T-helper 2 cell treated with Interferon-gamma antibody and Interleukin-4, amounts not matched to agents 5 μg/mL and 100 μg/mL, for 36 hours (primary cell): ENCODE results near the gene STIM1.
"Not testable (repeated sequence)": the region's sequence is repeated elsewhere in the genome, so short reads cannot be mapped to it uniquely, and the experiment has no call there.

Experiments used
- DNase-seq: peaks from one replicate; pipeline ENCODE4 v3.0.0; 2021; ENCODE audit warnings: low spot score
- H3K27ac Mint-ChIP-seq: one replicate; pipeline ENCODE4 v1.8.0; 2021; ENCODE audit warnings: mild to moderate bottlenecking, mixed read lengths
- H3K27me3 Mint-ChIP-seq: one replicate; pipeline ENCODE4 v1.8.0; 2021; ENCODE audit warnings: low read depth, mixed read lengths
- H3K36me3 Mint-ChIP-seq: one replicate; pipeline ENCODE4 v1.8.0; 2021; ENCODE audit warnings: low read depth, mixed read lengths
- H3K4me1 Mint-ChIP-seq: one replicate; pipeline ENCODE4 v1.8.0; 2021; ENCODE audit warnings: low read depth, mixed read lengths
- H3K4me3 Mint-ChIP-seq: one replicate; pipeline ENCODE4 v1.8.0; 2022; ENCODE audit warnings: mild to moderate bottlenecking, moderate library complexity, mixed read lengths
- H3K9me3 Mint-ChIP-seq: one replicate; pipeline ENCODE4 v1.8.0; 2021; ENCODE audit warnings: mixed read lengths

STIM1 gene

DNA sequence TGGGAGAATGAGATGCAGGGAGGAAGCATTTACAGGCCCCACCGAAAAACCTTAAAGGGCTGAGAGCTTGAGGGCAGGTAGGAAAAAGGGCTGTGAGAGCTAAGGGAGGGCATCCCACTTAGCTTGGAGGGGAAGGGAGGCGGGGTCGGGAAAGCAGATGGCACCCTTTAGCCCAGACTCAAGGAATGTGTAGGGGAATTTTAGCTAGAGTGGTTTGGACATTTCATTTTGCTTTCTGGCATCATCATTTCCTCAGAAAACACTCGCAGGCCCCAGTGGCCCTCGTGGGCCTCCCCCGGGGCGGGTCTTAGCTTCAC is 846 bp upstream of the STIM1 start:
- Mint-ChIP-seq H3K4me3 (peak overlapping the region; percentile 97), H3K4me1 (peaks cover 48% of the 10 kb centered on the region), H3K9me3 (no peaks in the 10 kb centered on the region), H3K27ac (peak overlapping the region; percentile 99), H3K36me3 (peaks cover 15% of the 10 kb centered on the region), H3K27me3 (no peaks in the 10 kb centered on the region)
- no peak for DNase-seq

DNA sequence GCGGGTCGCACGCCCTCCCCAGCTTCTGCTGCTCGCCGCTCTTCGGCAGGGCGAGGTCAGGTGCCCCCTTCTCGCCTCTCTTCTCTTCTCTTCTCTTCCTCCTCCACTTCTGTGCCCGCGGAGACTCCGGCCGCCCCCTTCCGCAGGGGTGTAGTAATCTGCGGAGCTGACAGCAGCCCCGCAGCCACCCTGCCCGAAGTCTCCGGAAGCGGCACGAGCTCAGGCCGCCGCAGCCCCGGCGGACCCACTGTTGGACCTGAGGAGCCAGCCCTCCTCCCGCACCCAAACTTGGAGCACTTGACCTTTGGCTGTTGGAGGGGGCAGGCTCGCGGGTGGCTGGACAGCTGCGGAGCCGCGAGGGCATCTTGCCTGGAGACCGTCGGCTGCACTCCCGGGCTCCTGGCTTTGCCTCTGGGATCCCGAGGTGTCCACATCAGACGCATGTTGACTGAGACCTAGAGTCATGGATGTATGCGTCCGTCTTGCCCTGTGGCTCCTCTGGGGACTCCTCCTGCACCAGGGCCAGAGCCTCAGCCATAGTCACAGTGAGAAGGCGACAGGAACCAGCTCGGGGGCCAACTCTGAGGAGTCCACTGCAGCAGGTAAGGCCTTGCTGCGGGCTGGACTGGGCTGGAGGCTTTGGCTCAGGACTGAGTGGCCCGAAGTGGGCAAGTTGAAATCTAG is 486 bp downstream of the STIM1 start:
- Mint-ChIP-seq H3K4me1 (peaks cover 59% of the 10 kb centered on the region), H3K9me3 (no peaks in the 10 kb centered on the region), H3K27ac (peak overlapping the region; percentile 94), H3K4me3 (peak overlapping the region; percentile 83), H3K36me3 (peaks cover 16% of the 10 kb centered on the region), H3K27me3 (no peaks in the 10 kb centered on the region)
- DNase-seq = peak; percentile 48

DNA sequence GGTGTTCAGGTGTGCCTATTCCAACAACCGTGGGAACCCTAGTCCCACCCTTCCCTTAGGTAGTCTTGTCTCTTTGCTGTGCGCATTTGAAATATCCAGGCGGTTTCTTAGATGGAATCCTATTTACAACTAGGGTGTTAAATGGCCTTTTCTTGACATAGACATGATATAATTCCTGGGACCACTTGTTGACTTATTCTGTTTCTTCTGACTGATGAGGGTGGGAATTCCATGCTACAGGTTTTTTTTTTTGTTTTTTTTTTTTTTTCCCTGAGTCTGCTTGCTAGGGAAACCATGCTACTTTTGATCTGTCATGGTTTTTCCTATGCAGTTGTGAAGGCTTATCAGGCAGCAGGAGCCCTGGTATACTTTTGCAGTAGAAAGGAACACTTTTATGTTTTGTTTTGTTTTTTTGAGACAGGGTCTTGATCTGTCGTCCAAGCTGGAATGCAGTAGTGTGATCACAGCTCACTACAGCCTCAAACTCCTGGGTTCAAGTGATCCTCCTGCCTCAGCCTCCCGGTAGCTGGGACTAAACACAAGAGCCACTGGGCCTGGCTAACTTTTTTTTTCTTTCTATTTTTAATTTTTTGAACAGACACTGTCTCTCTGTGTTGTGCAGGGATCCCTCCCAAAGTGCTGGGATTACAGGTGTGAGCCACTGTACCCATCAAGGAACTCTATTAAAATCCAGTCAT is 1.5 kb downstream of the STIM1 start:
- Mint-ChIP-seq H3K9me3 (no peaks in the 10 kb centered on the region), H3K36me3 (peaks cover 19% of the 10 kb centered on the region), H3K27me3 (no peaks in the 10 kb centered on the region), H3K27ac (peak overlapping the region; percentile 94), H3K4me3 (peak overlapping the region; percentile 83), H3K4me1 (peaks cover 66% of the 10 kb centered on the region)
- DNase-seq = no peak

DNA sequence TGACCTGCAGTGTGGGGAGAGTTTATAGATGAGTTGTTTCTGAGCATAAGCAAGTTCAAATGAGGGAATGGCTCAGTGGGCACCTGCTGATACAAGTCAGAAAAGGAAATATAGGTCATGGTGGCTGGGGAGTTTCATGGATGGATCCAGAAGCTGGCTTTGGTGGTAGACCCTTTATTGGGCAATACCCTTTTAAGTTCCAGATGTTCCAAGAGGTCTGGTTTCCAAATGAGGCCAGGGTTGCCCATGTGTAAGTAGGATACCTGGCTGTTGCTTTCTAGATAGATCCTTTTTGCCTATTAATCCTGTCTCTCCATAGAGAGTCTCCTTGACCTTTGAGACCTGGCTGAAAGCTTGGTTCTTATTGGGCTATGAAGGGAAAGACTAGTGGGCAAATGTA is 2.2 kb downstream of the STIM1 start:
- no peak for DNase-seq
- Mint-ChIP-seq H3K9me3 (no peaks in the 10 kb centered on the region), H3K27me3 (no peaks in the 10 kb centered on the region), H3K27ac (peak overlapping the region; percentile 70), H3K4me1 (peaks cover 66% of the 10 kb centered on the region), H3K4me3 (peak overlapping the region; percentile 83), H3K36me3 (peaks cover 19% of the 10 kb centered on the region)

DNA sequence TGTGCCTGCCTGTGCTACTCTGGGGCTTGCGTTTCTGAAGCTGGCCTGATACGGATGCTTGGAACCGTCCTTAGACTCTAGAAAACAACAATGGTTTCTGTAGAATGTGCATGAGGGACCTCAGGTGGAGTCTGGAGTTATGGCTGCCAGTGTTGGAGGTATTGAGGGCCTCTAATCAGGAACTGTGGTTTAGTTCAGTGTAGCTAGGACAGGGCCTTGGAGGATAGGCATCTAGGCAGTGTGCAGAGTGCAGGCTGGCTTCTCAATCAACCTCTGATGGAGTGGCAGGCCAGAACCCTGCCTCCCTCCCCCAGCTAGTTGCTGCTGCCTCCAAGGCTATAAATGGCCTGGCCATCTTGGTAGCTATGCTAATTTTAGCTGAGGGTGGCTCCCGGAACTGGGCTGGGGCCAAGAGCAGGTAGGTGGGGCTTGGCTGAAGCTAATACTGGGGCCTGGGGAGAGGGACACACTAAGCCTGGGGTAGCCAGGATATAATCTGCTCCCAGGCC is 4.0 kb downstream of the STIM1 start:
- Mint-ChIP-seq H3K36me3 (peaks cover 27% of the 10 kb centered on the region), H3K9me3 (no peaks in the 10 kb centered on the region), H3K27me3 (no peaks in the 10 kb centered on the region), H3K27ac (peak overlapping the region; percentile 69), H3K4me1 (peaks cover 58% of the 10 kb centered on the region), H3K4me3 (peak overlapping the region; percentile 83)
- peak; percentile 36 for DNase-seq

DNA sequence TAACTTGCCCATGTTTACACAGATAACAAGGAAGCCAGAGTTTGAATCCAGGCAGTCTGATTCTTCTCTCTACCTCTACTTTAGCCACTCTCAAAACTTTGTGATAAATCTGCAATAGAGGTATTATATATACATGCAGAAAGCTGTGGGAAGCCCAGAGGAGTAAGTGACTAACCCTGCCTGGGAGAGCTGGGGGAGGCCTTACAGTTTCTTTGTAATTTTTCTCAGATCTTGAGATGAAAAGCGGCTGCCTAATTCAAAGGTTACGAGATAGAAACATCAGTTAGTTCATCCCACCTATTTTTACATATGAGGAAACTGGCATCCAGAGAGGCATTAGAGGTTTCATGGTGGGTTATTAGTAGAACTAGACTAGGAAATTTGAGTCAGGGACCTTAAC is 4.9 kb downstream of the STIM1 start:
- Mint-ChIP-seq H3K4me3 (peak overlapping the region; percentile 83), H3K9me3 (no peaks in the 10 kb centered on the region)
- DNase-seq = peak; percentile 62

DNA sequence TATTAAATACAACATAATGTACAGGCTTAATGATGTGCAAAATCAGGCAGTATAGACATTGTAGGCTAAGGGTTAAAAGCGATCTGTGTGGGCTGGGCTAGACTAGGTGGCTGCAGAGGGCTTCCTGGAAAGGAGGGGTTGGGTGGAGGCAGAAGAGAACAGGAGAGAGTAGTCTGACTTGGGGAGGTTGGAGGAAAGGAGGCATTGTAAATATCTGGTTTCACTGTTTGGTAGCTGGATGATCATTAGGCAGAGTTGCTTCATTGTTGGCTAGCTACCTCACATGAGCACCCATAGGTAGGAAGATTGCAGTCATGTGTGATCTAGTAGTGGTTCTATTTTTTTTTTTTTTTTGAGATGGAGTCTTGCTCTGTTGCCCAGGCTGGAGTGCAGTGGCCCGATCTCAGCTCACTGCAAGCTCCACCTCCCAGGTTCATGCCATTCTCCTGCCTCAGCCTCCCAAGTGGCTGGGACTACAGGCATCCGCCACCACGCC is 5.5 kb downstream of the STIM1 start:
- H3K9me3 Mint-ChIP-seq, H3K27me3 Mint-ChIP-seq: not testable (repeated sequence)
- peak overlapping the region; percentile 87 for H3K27ac Mint-ChIP-seq
- peaks cover 28% of the 10 kb centered on the region for H3K36me3 Mint-ChIP-seq
- H3K4me3 Mint-ChIP-seq = peak overlapping the region; percentile 83
- DNase-seq = peak; percentile 48
- H3K4me1 Mint-ChIP-seq = peaks cover 69% of the 10 kb centered on the region

More for the DNA sequence above, 4.9 kb downstream of the STIM1 start:
- H3K36me3 Mint-ChIP-seq = peaks cover 28% of the 10 kb centered on the region
- H3K27me3 Mint-ChIP-seq = no peaks in the 10 kb centered on the region
- peaks cover 64% of the 10 kb centered on the region for H3K4me1 Mint-ChIP-seq
- peak overlapping the region; percentile 69 for H3K27ac Mint-ChIP-seq

DNA sequence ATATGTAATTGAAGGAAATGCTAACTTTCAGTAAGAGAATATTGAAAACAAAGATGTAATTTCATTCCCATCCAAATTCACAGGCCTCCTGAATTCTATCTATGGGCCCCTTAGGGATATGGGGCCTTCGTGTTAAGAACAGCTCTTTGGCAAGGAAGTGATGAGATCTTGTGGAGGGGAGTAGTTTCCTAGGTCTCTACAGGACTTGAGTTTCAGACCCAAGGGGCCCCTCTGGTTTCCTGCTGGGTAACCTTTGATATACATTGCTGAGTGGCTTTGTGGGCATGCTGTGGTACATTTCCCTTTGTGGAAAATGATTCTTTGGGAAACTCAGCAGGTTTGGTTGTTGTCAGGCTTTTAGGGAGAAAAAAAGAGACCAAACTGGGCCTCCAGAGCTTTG is 6.2 kb downstream of the STIM1 start:
- Mint-ChIP-seq H3K4me3 (peak overlapping the region; percentile 83), H3K4me1 (peaks cover 74% of the 10 kb centered on the region), H3K27ac (peak overlapping the region; percentile 80), H3K27me3 (no peaks in the 10 kb centered on the region), H3K36me3 (peaks cover 27% of the 10 kb centered on the region), H3K9me3 (no peaks in the 10 kb centered on the region)
- DNase-seq = peak; percentile 36

DNA sequence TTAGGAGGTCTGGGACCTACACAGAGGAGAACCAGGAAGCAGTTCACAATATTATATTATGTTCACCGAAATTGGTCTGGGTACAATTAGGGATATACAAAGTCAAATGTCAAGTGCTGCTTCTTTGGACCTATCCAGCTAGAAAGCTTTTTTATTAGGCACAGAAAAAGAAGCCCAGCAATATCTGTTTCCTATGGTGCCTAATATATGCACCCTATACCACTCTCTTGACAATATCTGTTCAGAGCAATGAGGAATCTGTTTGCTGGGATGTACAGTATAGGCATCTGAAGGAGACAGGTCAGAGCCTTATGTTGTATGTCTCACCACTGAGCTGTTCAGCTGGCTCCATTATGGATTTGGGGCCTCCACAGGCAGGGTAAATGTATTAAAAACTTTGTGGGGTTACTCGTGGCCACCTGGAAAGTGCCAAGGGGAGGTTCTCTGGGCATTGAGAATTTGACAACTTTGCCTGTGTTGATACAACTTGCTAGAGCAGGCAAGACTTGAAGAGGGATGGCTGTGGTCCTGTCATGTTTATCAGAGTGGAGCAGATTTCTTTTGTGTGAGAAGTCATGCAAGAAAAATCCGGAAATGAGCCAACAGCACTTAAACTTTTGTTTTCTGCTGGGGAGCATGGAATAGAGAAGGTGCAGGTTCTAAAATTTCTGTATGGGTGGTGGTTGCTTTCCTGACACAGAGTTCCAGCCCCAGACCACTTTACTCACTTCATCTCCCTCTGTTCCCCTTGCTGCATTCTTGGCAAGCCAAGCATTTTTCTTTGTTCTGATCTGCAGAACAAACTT is 10.1 kb downstream of the STIM1 start:
- peak overlapping the region; percentile 28 for H3K4me3 Mint-ChIP-seq
- peak overlapping the region; percentile 47 for H3K27ac Mint-ChIP-seq
- H3K27me3 Mint-ChIP-seq = no peaks in the 10 kb centered on the region
- no peaks in the 10 kb centered on the region for H3K9me3 Mint-ChIP-seq
- H3K36me3 Mint-ChIP-seq = peaks cover 20% of the 10 kb centered on the region
- H3K4me1 Mint-ChIP-seq = peaks cover 70% of the 10 kb centered on the region
- DNase-seq = no peak

DNA sequence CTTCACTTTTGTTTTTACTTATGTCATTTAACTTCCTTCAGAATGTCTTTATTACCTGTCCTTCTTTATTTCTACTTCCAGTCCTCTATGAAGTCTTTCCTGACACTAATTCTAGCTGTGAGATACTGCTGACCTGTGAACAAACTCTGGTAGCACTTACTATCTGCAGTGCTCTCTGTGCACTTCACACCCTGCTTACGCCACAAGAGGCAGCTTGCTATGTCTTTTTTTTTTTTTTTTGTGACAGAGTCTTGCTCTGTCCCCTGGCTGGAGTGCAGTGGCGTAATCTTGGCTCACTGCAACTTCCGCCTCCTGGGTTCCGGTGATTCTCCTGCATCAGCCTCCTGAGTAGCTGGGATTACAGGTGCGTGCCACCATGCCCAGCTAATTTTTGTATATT is 10.7 kb downstream of the STIM1 start:
- Mint-ChIP-seq H3K27me3 (no peaks in the 10 kb centered on the region), H3K4me3 (peak overlapping the region; percentile 28), H3K9me3 (no peaks in the 10 kb centered on the region), H3K27ac (peak overlapping the region; percentile 47), H3K4me1 (peaks cover 69% of the 10 kb centered on the region), H3K36me3 (peaks cover 19% of the 10 kb centered on the region)
- DNase-seq = no peak

DNA sequence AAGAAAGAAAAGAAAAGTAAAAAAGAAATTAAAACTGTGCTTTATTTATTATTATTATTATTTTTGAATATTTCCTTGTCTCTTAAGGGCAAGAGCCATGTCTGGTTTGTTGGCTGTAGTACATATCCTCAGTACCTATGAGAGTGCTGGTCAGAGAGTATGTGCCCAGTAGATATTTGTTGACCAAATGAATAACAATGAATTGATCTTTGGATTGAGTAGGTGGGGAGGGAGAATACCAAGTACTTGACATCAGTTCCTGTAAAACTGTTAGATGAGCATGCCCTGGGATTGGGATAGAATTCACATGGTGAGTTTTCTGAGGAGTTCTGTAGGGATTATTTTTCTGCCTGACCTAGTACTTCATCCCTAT is 11.4 kb downstream of the STIM1 start:
- H3K27ac Mint-ChIP-seq = peak overlapping the region; percentile 47
- no peak for DNase-seq
- no peaks in the 10 kb centered on the region for H3K9me3 Mint-ChIP-seq
- peaks cover 70% of the 10 kb centered on the region for H3K4me1 Mint-ChIP-seq
- H3K4me3 Mint-ChIP-seq = peak overlapping the region; percentile 39
- no peaks in the 10 kb centered on the region for H3K27me3 Mint-ChIP-seq
- H3K36me3 Mint-ChIP-seq = peaks cover 21% of the 10 kb centered on the region

DNA sequence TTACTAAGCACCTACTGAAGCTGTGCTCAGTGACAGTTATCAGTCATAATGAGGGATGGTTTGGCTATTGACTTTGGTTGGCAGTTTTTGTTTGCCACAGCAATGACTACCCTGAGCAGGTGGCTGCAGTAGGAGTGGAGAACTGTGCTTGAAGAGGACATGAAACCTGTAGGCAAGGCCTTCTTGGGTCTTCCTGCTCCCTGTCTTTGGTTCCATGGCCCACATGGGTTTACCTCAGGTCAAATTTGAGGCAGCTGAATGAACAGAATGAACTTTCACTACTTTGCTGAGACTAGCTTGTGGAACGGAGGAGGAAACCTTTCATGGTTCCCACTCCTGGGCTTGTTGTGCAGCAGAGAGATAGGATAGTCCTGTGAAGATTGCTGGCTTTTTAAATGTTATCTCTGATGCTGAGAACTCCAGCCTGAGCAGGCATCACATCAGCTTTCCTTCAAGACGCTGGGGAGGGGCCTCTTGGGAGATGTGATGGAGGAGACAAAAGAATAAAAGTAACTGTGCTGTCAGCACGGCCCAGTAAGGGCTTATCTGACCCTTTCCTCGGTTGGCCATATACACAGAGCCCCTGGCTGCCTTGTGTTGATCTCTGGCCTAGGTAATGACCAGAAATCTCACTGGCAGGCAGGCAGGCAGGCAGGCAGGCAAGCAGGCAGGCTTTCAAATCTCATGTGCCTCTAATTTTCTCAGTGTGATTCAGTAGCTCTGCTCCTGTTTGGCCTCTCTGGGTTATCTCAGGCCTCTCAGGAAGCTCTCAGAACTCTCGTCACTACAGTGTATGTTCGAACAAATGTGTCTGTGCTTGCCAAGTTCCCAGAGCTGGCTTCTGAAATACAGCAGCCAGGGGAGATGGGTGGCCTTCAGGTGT is 12.0 kb downstream of the STIM1 start:
- peaks cover 69% of the 10 kb centered on the region for H3K4me1 Mint-ChIP-seq
- no peaks in the 10 kb centered on the region for H3K9me3 Mint-ChIP-seq
- H3K36me3 Mint-ChIP-seq = peaks cover 21% of the 10 kb centered on the region
- no peaks in the 10 kb centered on the region for H3K27me3 Mint-ChIP-seq
- peak; percentile 40 for DNase-seq
- H3K4me3 Mint-ChIP-seq = peak overlapping the region; percentile 39
- peak overlapping the region; percentile 47 for H3K27ac Mint-ChIP-seq

DNA sequence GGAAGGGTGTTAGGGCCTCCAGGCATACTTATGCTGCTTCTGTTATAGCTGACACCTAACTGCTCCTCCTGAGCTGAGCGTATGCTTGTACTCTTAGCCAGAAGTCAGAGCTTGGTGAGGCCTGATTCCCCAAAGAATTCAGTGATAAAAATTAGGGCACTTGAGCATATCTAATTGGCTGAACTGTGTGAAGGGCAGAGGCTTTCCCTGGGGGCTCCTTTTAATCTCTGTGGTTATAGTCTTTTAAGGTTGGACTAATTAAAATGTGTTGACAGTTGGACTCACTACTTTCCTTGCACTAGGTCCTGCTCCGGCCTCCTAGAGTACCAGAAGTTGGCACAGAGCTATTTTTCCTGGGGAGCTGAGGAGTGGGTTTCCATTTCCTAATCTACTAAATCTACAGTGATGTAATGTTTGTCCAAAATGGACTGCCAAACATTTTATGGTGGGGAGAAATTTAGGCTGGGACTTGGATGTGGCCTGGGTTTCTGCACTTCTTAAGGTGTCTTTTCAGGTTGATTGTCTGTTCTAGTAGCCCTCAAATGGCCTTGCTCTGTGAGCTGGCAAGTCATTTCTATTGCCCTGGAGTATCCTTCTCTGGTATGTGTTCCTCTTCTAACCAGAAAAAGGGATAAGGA is 18.4 kb downstream of the STIM1 start:
- no peak overlapping the region for H3K27ac Mint-ChIP-seq
- no peak overlapping the region for H3K4me3 Mint-ChIP-seq
- DNase-seq = no peak
- H3K36me3 Mint-ChIP-seq = peaks cover 14% of the 10 kb centered on the region
- H3K4me1 Mint-ChIP-seq = peaks cover 48% of the 10 kb centered on the region
- H3K9me3 Mint-ChIP-seq = no peaks in the 10 kb centered on the region
- H3K27me3 Mint-ChIP-seq = no peaks in the 10 kb centered on the region
